ENCODE results near the gene PPM1D.
"Not testable (repeated sequence)": the region's sequence is repeated elsewhere in the genome, so short reads cannot be mapped to it uniquely, and the experiment has no call there.

PPM1D gene

GRCh38 chr17:60668741-60669140, 68.7 kb downstream of the PPM1D start:
- not testable (repeated sequence) for DNase-seq (ENCODE audit: low spot score)

- no peak for DNase-seq (ENCODE audit: low spot score)
Observed at GRCh38 chr17:60671482-60671881, 71.5 kb downstream of the PPM1D start.

- DNase-seq (ENCODE audit: low spot score) = not testable (repeated sequence)
Observed at GRCh38 chr17:60674637-60675036, 74.6 kb downstream of the PPM1D start.

GRCh38 chr17:60675997-60676396, 76.0 kb downstream of the PPM1D start:
- no peak for DNase-seq (ENCODE audit: low spot score)

- DNase-seq (ENCODE audit: low spot score) = no peak
Observed at GRCh38 chr17:60676758-60677307, 76.8 kb downstream of the PPM1D start.

GRCh38 chr17:60677308-60678117, 77.5 kb downstream of the PPM1D start, which contains the start of gene BCAS3:
TSS of gene BCAS3 (plus strand) at chr17:60677851.
- peak; percentile 99 for DNase-seq (ENCODE audit: low spot score)

GRCh38 chr17:60678118-60678444, 78.1 kb downstream of the PPM1D start:
- DNase-seq (ENCODE audit: low spot score) = no peak

GRCh38 chr17:60679287-60679686, 79.3 kb downstream of the PPM1D start:
- DNase-seq (ENCODE audit: low spot score) = no peak

GRCh38 chr17:60680754-60681153, 80.8 kb downstream of the PPM1D start:
- no peak for DNase-seq (ENCODE audit: low spot score)

- DNase-seq (ENCODE audit: low spot score) = no peak
Observed at GRCh38 chr17:60685437-60685836, 85.4 kb downstream of the PPM1D start.

GRCh38 chr17:60695960-60696359, 96.0 kb downstream of the PPM1D start:
- DNase-seq (ENCODE audit: low spot score) = no peak

GRCh38 chr17:60699090-60699489, 99.1 kb downstream of the PPM1D start:
- no peak for DNase-seq (ENCODE audit: low spot score)

GRCh38 chr17:60704170-60704569, 104.2 kb downstream of the PPM1D start:
- no peak for DNase-seq (ENCODE audit: low spot score)

- no peak for DNase-seq (ENCODE audit: low spot score)
Observed at GRCh38 chr17:60712675-60713074, 112.7 kb downstream of the PPM1D start.

- no peak for DNase-seq (ENCODE audit: low spot score)
Observed at GRCh38 chr17:60713608-60714007, 113.6 kb downstream of the PPM1D start.
